Prostate gland (tissue), 2 donors: ENCODE data around the gene SRSF7.
"Not testable (repeated sequence)": the region's sequence is repeated elsewhere in the genome, so short reads cannot be mapped to it uniquely, and the experiment has no call there.

ENCODE experiments used
- CTCF ChIP-seq, 4 experiments: fragments of 200-600 bp in 2 of 4; fragments of 450-650 bp in 2 of 4; sonication (generic) in 2 of 4; IDR thresholded peaks; 1 replicate in 3 of 4; 2 replicates in 1 of 4; pipeline ENCODE4 v1.5.1; 2016 to 2019; ENCODE audit warnings: antibody characterized with exemption in 4 of 4, mild to moderate bottlenecking in 2 of 4, moderate library complexity in 2 of 4
- POLR2A ChIP-seq: fragments of 450-650 bp; IDR thresholded peaks from one replicate; pipeline ENCODE4 v1.6.1; 2016; ENCODE audit warnings: antibody characterized with exemption, mild to moderate bottlenecking

GRCh38 chr2:38703336-38703735 lies 47.8 kb downstream of the SRSF7 start:
- TF ChIP-seq CTCF (IDR thresholded peaks at IDR 0.05); POLR2A: not testable (repeated sequence)
